ENCODE measurements around the gene CMC1.

The CMC1 gene

GRCh38 chr3:28308196-28308595 is 66.8 kb downstream of the CMC1 start:
- Histone ChIP-seq H4K20me1 (ENCODE audit: insufficient read depth, low read length, poor library complexity, severe bottlenecking) (no peaks in the 10 kb centered on the region), H3K4me2 (ENCODE audit: low read depth, low read length, poor library complexity, severe bottlenecking) (no peak overlapping the region), H2AFZ (ENCODE audit: low read length) (no peak overlapping the region), H3K9ac (ENCODE audit: low read depth, low read length, poor library complexity, severe bottlenecking) (no peak overlapping the region), H3F3A (ENCODE audit: low read depth) (no peaks in the 10 kb centered on the region), H3K9me3 (ENCODE audit: insufficient read depth, low read depth, low read length) (no peaks in the 10 kb centered on the region), H3K4me3 (ENCODE audit: low read length, poor library complexity, severe bottlenecking) (no peak overlapping the region), H3K79me2 (ENCODE audit: insufficient read depth, low read length) (no peaks in the 10 kb centered on the region), H3K4me1 (ENCODE audit: insufficient read depth, low read length, poor library complexity, severe bottlenecking) (no peaks in the 10 kb centered on the region), H3K36me3 (ENCODE audit: insufficient read depth, low read length) (no peaks in the 10 kb centered on the region), H3K9me2 (replicated peaks; ENCODE audit: low read depth, low read length) (no peaks in the 10 kb centered on the region), H3K27me3 (ENCODE audit: insufficient read depth, low read length, poor library complexity, severe bottlenecking) (no peaks in the 10 kb centered on the region)
- no peak for TF ChIP-seq EZH2phosphoT487 (IDR thresholded peaks at IDR 0.05; ENCODE audit: borderline replicate concordance)
- TF ChIP-seq CTCF (conservative IDR thresholded peaks at IDR 0.05; ENCODE audit: low read length), result no peak

- no peak overlapping the region for H3K4me3 ChIP-seq (ENCODE audit: low read length, poor library complexity, severe bottlenecking)
- H4K20me1 ChIP-seq (ENCODE audit: insufficient read depth, low read length, poor library complexity, severe bottlenecking), result no peaks in the 10 kb centered on the region
- no peaks in the 10 kb centered on the region for H3F3A ChIP-seq (ENCODE audit: low read depth)
- H3K79me2 ChIP-seq (ENCODE audit: insufficient read depth, low read length), result no peaks in the 10 kb centered on the region
- no peak for TF ChIP-seq EZH2phosphoT487 (IDR thresholded peaks at IDR 0.05; ENCODE audit: borderline replicate concordance)
- no peak for TF ChIP-seq CTCF (conservative IDR thresholded peaks at IDR 0.05; ENCODE audit: low read length)
- H3K9ac ChIP-seq (ENCODE audit: low read depth, low read length, poor library complexity, severe bottlenecking), result no peak overlapping the region
- H3K36me3 ChIP-seq (ENCODE audit: insufficient read depth, low read length), result 0 out of 2 replicates have a peak, but pooled peaks cover 5% of the 10 kb centered on the region
- no peaks in the 10 kb centered on the region for H3K27me3 ChIP-seq (ENCODE audit: insufficient read depth, low read length, poor library complexity, severe bottlenecking)
- no peaks in the 10 kb centered on the region for H3K9me3 ChIP-seq (ENCODE audit: insufficient read depth, low read depth, low read length)
- H3K9me2 ChIP-seq (replicated peaks; ENCODE audit: low read depth, low read length), result no peaks in the 10 kb centered on the region
- H3K4me2 ChIP-seq (ENCODE audit: low read depth, low read length, poor library complexity, severe bottlenecking), result no peak overlapping the region
- H2AFZ ChIP-seq (ENCODE audit: low read length), result no peak overlapping the region
- H3K4me1 ChIP-seq (ENCODE audit: insufficient read depth, low read length, poor library complexity, severe bottlenecking), result peaks cover 3% of the 10 kb centered on the region
These were observed 74.3 kb downstream of the CMC1 start for GRCh38 chr3:28315711-28316110.

GRCh38 chr3:28316226-28316625 is 74.8 kb downstream of the CMC1 start:
- Histone ChIP-seq H3K4me1 (ENCODE audit: insufficient read depth, low read length, poor library complexity, severe bottlenecking) (peaks cover 8% of the 10 kb centered on the region), H3F3A (ENCODE audit: low read depth) (no peaks in the 10 kb centered on the region), H3K4me2 (ENCODE audit: low read depth, low read length, poor library complexity, severe bottlenecking) (no peak overlapping the region), H3K9me2 (replicated peaks; ENCODE audit: low read depth, low read length) (no peaks in the 10 kb centered on the region), H3K9me3 (ENCODE audit: insufficient read depth, low read depth, low read length) (no peaks in the 10 kb centered on the region), H3K79me2 (ENCODE audit: insufficient read depth, low read length) (no peaks in the 10 kb centered on the region), H3K9ac (ENCODE audit: low read depth, low read length, poor library complexity, severe bottlenecking) (no peak overlapping the region), H3K27me3 (ENCODE audit: insufficient read depth, low read length, poor library complexity, severe bottlenecking) (no peaks in the 10 kb centered on the region), H2AFZ (ENCODE audit: low read length) (no peak overlapping the region), H3K36me3 (ENCODE audit: insufficient read depth, low read length) (0 out of 2 replicates have a peak, but pooled peaks cover 5% of the 10 kb centered on the region), H4K20me1 (ENCODE audit: insufficient read depth, low read length, poor library complexity, severe bottlenecking) (no peaks in the 10 kb centered on the region), H3K4me3 (ENCODE audit: low read length, poor library complexity, severe bottlenecking) (no peak overlapping the region)
- TF ChIP-seq CTCF (conservative IDR thresholded peaks at IDR 0.05; ENCODE audit: low read length), result no peak
- no peak for TF ChIP-seq EZH2phosphoT487 (IDR thresholded peaks at IDR 0.05; ENCODE audit: borderline replicate concordance)

All from Loucy (cell line).